ENCODE measurements around the gene FRG2. TPM values are rescaled to one million over a fixed set of nuclear protein-coding genes. Genes with fewer than 3 reads are reported as not detected.

The FRG2 gene
- total RNA-seq, 2 donors from 2014 or later: not detected

DNA sequence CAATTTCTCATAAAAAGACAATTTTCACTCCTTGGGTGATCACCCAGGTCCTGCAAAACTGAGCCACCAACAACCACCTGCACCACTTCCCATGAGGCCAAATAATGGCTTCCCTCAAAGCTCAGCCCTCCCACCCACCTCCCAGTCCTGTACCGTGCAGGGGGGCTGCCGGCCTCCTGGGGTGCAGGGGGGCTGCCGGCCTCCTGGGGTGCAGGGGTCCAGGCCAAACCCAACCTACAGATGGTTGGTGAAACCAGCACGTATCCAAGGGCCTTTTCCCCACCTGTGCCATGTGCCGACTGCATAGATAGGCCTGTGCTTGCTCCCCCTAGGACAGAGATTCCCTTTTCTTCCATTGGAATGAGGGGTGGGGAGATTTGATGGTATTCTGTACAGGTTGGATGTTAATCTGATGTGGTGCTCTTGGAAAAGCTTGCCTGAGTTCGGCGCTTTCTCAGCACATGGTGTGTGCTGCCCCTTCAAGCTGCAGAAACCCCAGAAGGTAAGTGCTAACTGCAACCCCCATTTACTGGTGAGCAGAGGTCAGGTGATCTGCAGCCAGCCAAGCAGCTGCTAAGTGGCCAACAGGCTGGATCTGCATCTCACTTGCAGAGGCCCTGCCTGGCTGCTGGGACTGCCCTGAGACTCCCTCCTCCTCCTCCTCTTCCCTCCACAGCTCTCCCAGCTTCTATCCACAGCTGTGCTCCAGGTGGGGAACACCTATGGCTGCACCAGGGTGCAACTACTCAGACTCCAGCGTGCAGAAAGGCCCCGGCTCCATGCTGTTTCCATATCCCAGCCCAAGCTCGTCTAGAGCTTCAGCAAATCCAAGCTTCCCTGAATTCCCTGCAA lies 47.6 kb downstream of the FRG2 start:
- TF ChIP-seq, protein P1, sequence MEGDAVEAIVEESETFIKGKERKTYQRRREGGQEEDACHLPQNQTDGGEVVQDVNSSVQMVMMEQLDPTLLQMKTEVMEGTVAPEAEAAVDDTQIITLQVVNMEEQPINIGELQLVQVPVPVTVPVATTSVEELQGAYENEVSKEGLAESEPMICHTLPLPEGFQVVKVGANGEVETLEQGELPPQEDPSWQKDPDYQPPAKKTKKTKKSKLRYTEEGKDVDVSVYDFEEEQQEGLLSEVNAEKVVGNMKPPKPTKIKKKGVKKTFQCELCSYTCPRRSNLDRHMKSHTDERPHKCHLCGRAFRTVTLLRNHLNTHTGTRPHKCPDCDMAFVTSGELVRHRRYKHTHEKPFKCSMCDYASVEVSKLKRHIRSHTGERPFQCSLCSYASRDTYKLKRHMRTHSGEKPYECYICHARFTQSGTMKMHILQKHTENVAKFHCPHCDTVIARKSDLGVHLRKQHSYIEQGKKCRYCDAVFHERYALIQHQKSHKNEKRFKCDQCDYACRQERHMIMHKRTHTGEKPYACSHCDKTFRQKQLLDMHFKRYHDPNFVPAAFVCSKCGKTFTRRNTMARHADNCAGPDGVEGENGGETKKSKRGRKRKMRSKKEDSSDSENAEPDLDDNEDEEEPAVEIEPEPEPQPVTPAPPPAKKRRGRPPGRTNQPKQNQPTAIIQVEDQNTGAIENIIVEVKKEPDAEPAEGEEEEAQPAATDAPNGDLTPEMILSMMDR (IDR thresholded peaks at IDR 0.05): no peak
- TF ChIP-seq POLR2A (IDR thresholded peaks at IDR 0.05) (no peak), POLR2AphosphoS5 (IDR thresholded peaks at IDR 0.05) (no peak)
- no peaks in the 10 kb centered on the region for H3K36me3 ChIP-seq
- no peaks in the 10 kb centered on the region for H3K4me1 ChIP-seq (replicated peaks)
- no peaks in the 10 kb centered on the region for H3K9me3 ChIP-seq
- DNase-seq (ENCODE audit: low spot score): no peak
- intact Hi-C loops (cut with DNase I): no loop called here
- no peaks in the 10 kb centered on the region for H3K27me3 ChIP-seq (replicated peaks; ENCODE audit: insufficient read depth)
- H3K27ac ChIP-seq: no peak overlapping the region
- WGBS: 54% methylated on average over 10 of the region's 10 CpGs
- no peak overlapping the region for H3K4me3 ChIP-seq

Small RNA genes lying within 50 kb of the gene (small RNA-seq; reads per million reads assigned to genes)
- gene RNA5SP174 (0.65 to 3.3 reads per million in 2 donors), gene RNA5SP175 (1.6 to 2.8 reads per million in 2 donors)

Other genes starting within 250 kb of the FRG2 start
- gene FRG1, start 86.4 kb downstream of the FRG2 start, total RNA-seq: 10 to 100 TPM; 28.2 to 53.4 TPM
- gene DBET, start 37.2 kb upstream of the FRG2 start, total RNA-seq: under 1 TPM in 1 of 2 donors, not detected in 1; 0.05 TPM
- gene DUX4, start 146.5 kb upstream of the FRG2 start, total RNA-seq: not detected